Duodenal mucosa (tissue), 2 donors: ENCODE measurements around the gene ALDOC.

Experiments used
- H3K27ac ChIP-seq: one replicate; pipeline ENCODE4 v1.7.0; 2013; ENCODE audit warnings: low read depth, low read length
- H3K27me3 ChIP-seq, 2 donors: one replicate each; pipeline ENCODE4 v1.7.0; 2013; ENCODE audit warnings: low read length in 2 of 2, control low read depth in 1 of 2; ENCODE audit not compliant: insufficient read depth in 2 of 2, control insufficient read depth in 1 of 2
- H3K36me3 ChIP-seq, 2 donors: one replicate each; pipeline ENCODE4 v1.7.0; 2013; ENCODE audit warnings: low read length in 2 of 2, control low read depth in 1 of 2; ENCODE audit not compliant: insufficient read depth in 2 of 2, control insufficient read depth in 1 of 2
- H3K4me1 ChIP-seq, 2 donors: one replicate each; pipeline ENCODE4 v1.7.0; 2013; ENCODE audit warnings: low read length in 2 of 2, control low read depth in 1 of 2; ENCODE audit not compliant: insufficient read depth in 2 of 2, control insufficient read depth in 1 of 2
- H3K4me3 ChIP-seq, 2 donors: one replicate each; pipeline ENCODE4 v1.7.0; 2013; ENCODE audit warnings: low read length in 2 of 2, low read depth in 1 of 2
- H3K9ac ChIP-seq, 2 donors: one replicate each; pipeline ENCODE4 v1.7.0; 2013; ENCODE audit warnings: low read length in 2 of 2, low read depth in 1 of 2
- H3K9me3 ChIP-seq, 2 donors: one replicate each; pipeline ENCODE4 v1.7.0; 2013; ENCODE audit warnings: low read length in 2 of 2, control low read depth in 1 of 2; ENCODE audit not compliant: control insufficient read depth in 1 of 2

The ALDOC gene

DNA sequence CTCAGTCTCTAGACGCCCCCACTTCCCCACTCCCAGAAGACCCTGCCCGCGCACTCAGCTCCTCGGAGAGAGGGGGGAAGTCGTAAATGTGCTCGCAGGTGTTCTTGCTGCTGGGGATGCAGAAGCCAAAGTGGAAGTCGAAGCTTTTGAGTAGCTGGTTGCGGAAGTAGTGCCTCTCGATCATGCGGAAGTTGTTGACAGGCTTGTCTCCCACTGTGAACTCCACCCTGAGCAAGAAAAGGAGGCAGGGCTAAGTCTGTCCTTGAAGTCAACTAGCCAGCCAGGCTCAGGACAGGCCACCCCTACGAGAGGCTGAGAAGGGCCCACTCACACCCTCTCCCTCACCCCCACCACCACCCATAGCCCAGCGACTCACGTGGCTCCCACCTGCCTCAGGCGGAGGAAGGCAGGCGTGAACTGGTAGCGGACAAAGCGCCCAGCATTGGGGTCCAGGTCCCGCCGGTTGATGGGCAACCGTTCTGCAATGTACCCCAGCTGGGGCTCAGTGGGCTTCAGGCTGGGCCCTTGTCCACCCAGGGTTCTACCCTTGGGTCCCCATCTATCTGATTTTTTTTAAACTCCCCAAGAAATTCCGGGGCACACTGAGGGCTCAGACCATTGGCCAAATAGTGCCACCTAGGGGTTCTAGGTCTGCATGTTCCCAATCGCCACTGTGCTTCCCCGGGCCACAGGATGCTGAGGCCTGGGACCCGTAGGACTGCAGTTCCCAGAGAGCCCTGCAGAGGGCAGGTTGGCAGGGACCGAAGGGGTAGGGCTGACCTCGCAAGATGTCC, 28.9 kb downstream of the ALDOC start:
- H3K27ac ChIP-seq: no peak overlapping the region
- H3K9ac ChIP-seq: no peak overlapping the region
- no peak overlapping the region for H3K4me3 ChIP-seq
- H3K36me3 ChIP-seq: peaks cover 0 to 14% of the 10 kb centered on the region in 2 donors
- peaks cover 25 to 26% of the 10 kb centered on the region in 2 donors for H3K4me1 ChIP-seq
- H3K9me3 ChIP-seq: no peaks in the 10 kb centered on the region
- no peaks in the 10 kb centered on the region for H3K27me3 ChIP-seq

DNA sequence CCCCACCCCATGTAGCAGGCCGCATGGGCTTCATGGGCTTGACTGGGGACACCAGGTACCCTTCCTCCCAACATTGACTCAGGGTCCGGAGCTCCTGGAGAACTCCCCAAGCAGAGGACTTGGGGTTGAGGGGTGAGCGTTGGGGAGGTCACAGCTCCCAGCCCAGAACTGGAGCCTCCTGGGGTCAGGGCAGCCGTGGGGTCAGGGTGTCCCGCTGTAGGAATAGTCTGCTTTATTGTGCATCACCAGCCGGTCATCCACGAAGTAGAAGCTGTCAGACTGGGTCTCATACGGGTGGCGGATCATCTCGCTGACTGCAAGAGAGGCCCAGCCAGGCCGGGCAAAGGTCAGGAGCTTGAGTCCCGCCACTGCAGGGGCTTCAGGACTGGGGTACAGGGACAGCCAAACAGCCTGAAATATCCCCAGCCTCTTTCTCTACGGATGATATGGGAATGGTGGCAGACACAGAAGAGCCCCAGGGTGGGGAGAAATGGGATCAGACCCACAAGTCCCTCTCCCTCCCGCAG, 29.5 kb downstream of the ALDOC start:
- no peak overlapping the region for H3K27ac ChIP-seq
- no peaks in the 10 kb centered on the region for H3K27me3 ChIP-seq
- no peak overlapping the region for H3K4me3 ChIP-seq
- H3K4me1 ChIP-seq: peaks cover 23 to 25% of the 10 kb centered on the region in 2 donors
- no peaks in the 10 kb centered on the region for H3K9me3 ChIP-seq
- no peak overlapping the region for H3K9ac ChIP-seq
- H3K36me3 ChIP-seq: peaks cover 0 to 14% of the 10 kb centered on the region in 2 donors

DNA sequence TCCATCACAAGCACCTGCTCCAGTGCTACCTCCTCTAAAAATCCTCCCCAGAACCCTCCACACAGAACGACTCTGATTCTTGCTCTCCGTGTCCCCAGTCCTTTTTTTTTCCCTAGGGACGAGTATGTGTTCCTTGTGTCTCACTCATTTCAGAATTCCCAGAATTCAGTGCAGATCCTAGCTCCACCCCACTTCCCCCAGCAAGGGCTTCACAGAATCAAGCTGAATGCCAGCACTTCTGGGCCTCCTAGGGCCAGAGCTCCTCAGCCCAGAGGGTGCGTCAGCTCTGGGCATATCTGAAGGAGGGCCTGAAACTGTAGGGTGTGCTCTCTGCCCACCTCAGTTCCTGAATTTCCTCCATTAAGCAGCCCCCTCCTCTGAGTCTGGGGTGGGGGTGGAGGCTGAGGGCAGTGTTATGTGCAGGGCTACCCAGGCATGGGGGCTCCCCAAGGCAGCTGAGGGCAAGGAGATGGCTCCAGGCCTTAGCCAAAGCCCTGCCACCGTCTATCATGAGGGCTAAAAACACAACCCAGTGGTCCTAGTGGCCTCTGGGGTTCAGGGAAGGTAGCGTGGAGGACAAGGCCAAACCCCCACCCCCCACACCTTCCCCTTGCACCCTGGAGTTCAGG, 30.8 kb downstream of the ALDOC start:
- H3K9ac ChIP-seq: no peak overlapping the region
- H3K27ac ChIP-seq: no peak overlapping the region
- no peaks in the 10 kb centered on the region for H3K27me3 ChIP-seq
- H3K4me3 ChIP-seq: no peak overlapping the region
- peaks cover 0 to 14% of the 10 kb centered on the region in 2 donors for H3K36me3 ChIP-seq
- H3K4me1 ChIP-seq: peaks cover 14 to 16% of the 10 kb centered on the region in 2 donors
- no peaks in the 10 kb centered on the region for H3K9me3 ChIP-seq

DNA sequence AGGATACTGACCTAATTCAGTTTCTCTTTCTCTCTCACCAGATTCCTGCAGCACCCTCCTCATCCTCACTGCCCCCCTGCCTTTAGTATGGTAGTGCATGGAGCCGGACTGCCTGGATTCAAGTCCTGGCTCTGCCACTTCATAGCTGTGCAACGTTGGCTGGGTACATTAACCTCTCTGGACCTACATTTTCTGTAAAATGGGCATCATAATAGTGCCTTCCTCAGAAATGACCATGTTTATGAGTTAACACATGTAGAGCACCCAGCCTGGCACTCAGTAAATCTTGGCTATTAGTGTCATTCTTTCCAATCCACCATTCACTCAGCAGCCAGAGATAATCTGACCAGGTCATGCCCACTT, 31.6 kb downstream of the ALDOC start:
- H3K4me3 ChIP-seq: no peak overlapping the region
- H3K9ac ChIP-seq: no peak overlapping the region
- peaks cover 10 to 14% of the 10 kb centered on the region in 2 donors for H3K4me1 ChIP-seq
- no peaks in the 10 kb centered on the region for H3K27me3 ChIP-seq
- peaks cover 0 to 14% of the 10 kb centered on the region in 2 donors for H3K36me3 ChIP-seq
- H3K27ac ChIP-seq: no peak overlapping the region
- no peaks in the 10 kb centered on the region for H3K9me3 ChIP-seq

DNA sequence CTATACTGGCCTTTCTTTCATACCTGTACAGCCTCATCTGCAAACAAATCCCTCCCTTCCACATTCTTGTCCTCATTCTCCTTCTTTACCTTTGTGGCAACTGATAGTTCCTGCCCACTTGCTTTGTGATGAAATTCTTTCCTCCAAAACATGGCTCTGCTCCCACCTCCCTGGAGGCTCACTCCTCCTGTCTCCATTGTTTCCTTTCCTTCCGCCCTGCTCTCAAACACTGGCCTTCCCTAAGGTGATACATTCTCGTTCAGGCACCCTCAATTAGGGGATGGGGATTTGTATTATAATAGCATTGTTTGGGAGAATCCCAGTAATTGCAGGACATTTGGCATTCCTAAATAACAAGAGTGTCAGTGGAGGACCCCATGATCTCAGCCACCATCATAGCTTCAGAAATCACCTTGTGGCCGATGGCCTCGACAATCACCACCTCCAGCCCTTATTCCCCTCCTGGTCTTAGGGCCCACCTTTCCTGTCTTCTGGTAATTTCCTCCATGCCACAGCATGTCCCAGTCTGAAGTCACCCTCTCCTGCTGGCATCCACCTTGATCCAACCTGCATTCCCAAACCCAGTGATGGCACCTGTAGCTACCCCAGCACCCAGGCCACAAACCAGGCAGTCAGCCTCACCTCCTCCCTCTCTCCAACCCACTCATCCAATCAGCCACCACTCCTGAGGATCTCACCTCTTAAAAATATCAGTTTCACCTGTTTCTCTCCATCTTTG, 32.1 kb downstream of the ALDOC start:
- Histone ChIP-seq H3K4me3 (no peak overlapping the region), H3K4me1 (peaks cover 5 to 9% of the 10 kb centered on the region in 2 donors), H3K27ac (no peak overlapping the region), H3K36me3 (peaks cover 0 to 14% of the 10 kb centered on the region in 2 donors), H3K9me3 (no peaks in the 10 kb centered on the region), H3K27me3 (no peaks in the 10 kb centered on the region), H3K9ac (no peak overlapping the region)

DNA sequence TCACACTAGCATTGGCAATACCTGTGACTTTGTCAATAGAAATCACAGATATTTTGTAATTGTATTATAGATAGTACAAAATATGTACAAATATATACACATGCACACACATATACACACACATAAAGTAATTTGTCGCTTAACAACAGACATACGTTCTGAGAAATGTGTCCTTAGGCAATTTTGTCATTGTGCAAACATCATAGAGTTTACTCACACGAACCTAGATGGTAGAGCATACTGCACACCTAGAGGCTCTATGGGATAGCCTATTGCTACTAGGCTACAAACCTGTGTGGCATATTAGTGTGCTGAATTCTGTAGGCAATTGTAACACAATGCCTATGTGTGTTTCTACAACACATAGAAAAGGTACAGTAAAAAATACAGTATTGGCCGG, 35.3 kb downstream of the ALDOC start:
- Histone ChIP-seq H3K4me3 (no peak overlapping the region), H3K27ac (no peak overlapping the region), H3K9ac (no peak overlapping the region), H3K36me3 (peaks cover 0 to 1% of the 10 kb centered on the region in 2 donors), H3K27me3 (no peaks in the 10 kb centered on the region), H3K4me1 (peaks cover 8 to 9% of the 10 kb centered on the region in 2 donors), H3K9me3 (no peaks in the 10 kb centered on the region)

DNA sequence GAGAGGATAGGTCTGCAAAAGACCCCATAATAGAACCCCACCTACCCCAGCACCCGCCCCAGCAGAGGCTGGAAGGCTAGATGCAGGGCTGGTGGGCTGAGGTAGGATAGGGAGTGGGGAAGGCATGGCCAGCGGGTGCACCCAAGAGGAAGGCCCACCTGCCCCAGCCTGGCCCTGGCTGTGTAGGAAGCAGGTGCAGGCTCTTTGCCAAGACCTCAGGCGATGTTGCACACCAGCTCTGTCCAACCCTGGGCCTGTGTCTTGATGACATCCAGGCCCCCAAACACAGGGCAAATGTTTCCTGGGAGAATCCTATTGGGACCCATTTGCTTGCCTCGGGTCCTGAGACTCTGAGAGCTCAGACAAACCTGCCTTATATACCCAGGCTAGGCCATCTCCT, 36.5 kb downstream of the ALDOC start:
- peaks cover 8 to 13% of the 10 kb centered on the region in 2 donors for H3K4me1 ChIP-seq
- H3K36me3 ChIP-seq: no peaks in the 10 kb centered on the region
- no peaks in the 10 kb centered on the region for H3K27me3 ChIP-seq
- H3K4me3 ChIP-seq: no peak overlapping the region
- H3K9me3 ChIP-seq: no peaks in the 10 kb centered on the region
- no peak overlapping the region for H3K27ac ChIP-seq
- H3K9ac ChIP-seq: no peak overlapping the region

DNA sequence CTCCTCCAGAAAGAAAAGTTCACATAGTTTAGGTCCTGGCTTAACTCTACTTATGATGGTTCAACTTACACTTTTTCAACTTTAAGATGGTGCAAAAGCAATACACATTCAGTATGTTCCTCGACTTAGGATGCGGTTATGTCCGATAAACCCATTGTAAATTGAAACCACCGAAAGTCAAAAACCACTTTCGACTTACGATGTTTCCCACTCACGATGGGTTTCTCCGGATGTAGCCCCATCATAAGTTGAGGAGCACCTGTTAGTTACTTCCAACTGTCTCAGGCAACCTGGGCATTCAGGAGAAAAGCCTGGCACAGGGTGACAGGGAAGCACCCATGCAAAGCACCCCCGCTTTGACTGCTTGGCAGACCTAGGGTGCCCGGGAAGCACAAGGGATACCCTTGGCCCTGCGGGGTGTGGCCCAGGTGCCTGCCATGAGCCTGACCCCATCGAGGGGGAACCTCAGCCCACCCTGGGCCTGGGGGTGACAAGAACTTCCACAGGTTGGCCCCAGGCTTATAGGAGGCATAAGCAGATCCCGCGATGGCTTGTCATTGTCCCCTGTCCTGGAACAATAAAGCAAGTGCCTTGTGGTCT, 38.3 kb downstream of the ALDOC start:
- H3K9ac ChIP-seq: no peak overlapping the region
- no peaks in the 10 kb centered on the region for H3K27me3 ChIP-seq
- H3K4me1 ChIP-seq: peaks cover 9 to 13% of the 10 kb centered on the region in 2 donors
- H3K4me3 ChIP-seq: no peak overlapping the region
- no peaks in the 10 kb centered on the region for H3K9me3 ChIP-seq
- no peak overlapping the region for H3K27ac ChIP-seq
- no peaks in the 10 kb centered on the region for H3K36me3 ChIP-seq

DNA sequence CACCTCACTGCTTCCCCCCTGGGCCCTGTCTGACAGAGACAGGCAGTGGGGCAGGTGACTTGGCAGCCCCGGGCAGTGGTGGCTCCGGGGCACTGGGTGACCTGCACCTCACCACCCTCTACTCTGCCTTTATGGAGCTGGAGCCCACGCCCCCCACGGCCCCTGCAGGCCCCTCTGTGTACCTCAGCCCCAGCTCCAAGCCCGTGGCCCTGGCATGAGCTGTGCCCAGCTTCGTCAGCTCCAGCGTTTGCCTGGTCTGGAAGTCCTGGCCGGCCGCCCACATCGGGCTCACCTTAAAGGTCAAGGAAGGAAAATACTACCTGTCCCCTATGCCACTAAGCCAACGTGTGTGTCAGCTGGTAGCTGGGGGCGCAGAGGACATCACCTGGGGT, 39.5 kb downstream of the ALDOC start:
- Histone ChIP-seq H3K27ac (no peak overlapping the region), H3K4me1 (peaks cover 19 to 25% of the 10 kb centered on the region in 2 donors), H3K27me3 (no peaks in the 10 kb centered on the region), H3K9ac (no peak overlapping the region), H3K4me3 (no peak overlapping the region), H3K36me3 (no peaks in the 10 kb centered on the region), H3K9me3 (no peaks in the 10 kb centered on the region)
